HCT116 (cell line): ENCODE data around the gene PAPOLB.

Experiments used
- CEBPB ChIP-seq: IDR thresholded peaks from 2 replicates; pipeline ENCODE4 v1.6.1; 2012; ENCODE audit warnings: low read depth
- EZH2 ChIP-seq: fragments of 200-600 bp; sonication (generic); IDR thresholded peaks from 2 replicates; pipeline ENCODE4 v1.6.1; 2017; ENCODE audit warnings: antibody characterized with exemption, mixed run types
- EZH2phosphoT487 ChIP-seq: fragments of 200-600 bp; IDR thresholded peaks from 2 replicates; pipeline ENCODE4 v1.6.1; 2018; ENCODE audit warnings: antibody characterized with exemption, borderline replicate concordance
- JUND ChIP-seq: IDR thresholded peaks from 2 replicates; pipeline ENCODE4 v1.6.1; 2012
- POLR2AphosphoS5 ChIP-seq: IDR thresholded peaks from 2 replicates; pipeline ENCODE4 v1.6.1; 2011; ENCODE audit warnings: mild to moderate bottlenecking, low read depth, low read length, moderate library complexity
- SIN3A ChIP-seq: IDR thresholded peaks from 2 replicates; pipeline ENCODE4 v1.6.1; 2012; ENCODE audit warnings: low read depth
- SP1 ChIP-seq: IDR thresholded peaks from 2 replicates; pipeline ENCODE4 v1.6.1; 2012; ENCODE audit warnings: low read depth
- SRF ChIP-seq: IDR thresholded peaks from 2 replicates; pipeline ENCODE4 v1.6.1; 2012; ENCODE audit warnings: low read depth
- YY1 ChIP-seq: IDR thresholded peaks from 2 replicates; pipeline ENCODE4 v1.6.1; 2011; ENCODE audit warnings: low read length, low read depth, moderate library complexity, mild to moderate bottlenecking; ENCODE audit not compliant: insufficient replicate concordance; ENCODE audit errors: extremely low read depth
- ZFX ChIP-seq: fragments of 450-650 bp; IDR thresholded peaks from 2 replicates; pipeline ENCODE4 v1.6.1; 2017
- TF ChIP-seq, protein P1 (sequence below), 3 experiments: fragments of 200-600 bp in 1 of 3; sonication (generic) in 1 of 3; IDR thresholded peaks in 2 of 3; conservative IDR thresholded peaks in 1 of 3; 2 replicates each; pipeline ENCODE4 v1.5.1; 2012 to 2017; ENCODE audit warnings: low read depth in 2 of 3, low read length in 2 of 3, antibody characterized with exemption in 1 of 3, borderline replicate concordance in 1 of 3, control low read depth in 1 of 3, mild to moderate bottlenecking in 1 of 3, mixed read lengths in 1 of 3, mixed run types in 1 of 3, moderate library complexity in 1 of 3; ENCODE audit not compliant: insufficient read depth in 1 of 3
- TF ChIP-seq, protein P2 (sequence below): IDR thresholded peaks from 2 replicates; pipeline ENCODE4 v1.6.1; 2012; ENCODE audit warnings: low read depth
- TF ChIP-seq, protein P3 (sequence below): IDR thresholded peaks from 2 replicates; pipeline ENCODE4 v1.6.1; 2012

DNA sequence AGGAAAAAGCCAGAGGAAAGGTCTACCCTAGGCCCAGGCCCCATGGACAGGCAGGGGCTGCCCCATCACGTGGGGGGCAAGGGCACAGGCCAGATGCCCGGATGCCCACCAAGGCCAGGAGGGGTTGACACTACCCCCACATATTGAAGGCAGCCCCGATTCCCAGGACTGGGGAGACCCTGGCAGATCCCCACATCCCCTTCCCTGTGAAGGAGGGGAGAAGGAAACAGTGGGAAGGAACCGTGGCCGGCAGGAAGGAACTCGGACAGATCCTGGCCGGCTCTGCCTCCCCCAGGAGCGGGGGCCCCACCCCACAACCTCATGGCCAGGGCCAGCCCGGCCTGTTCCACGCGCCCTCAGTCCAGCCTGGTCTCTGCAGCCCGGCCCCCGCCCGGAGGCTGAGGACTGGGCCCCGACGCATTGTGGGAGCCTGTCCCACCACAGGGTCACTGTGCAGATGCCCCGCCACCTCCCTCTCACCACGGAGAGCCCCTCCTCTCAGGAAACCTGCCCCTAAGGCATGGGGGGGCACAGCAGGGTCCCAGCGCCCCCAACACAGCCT, 41.3 kb downstream of the PAPOLB start:
- TF ChIP-seq, protein P1, sequence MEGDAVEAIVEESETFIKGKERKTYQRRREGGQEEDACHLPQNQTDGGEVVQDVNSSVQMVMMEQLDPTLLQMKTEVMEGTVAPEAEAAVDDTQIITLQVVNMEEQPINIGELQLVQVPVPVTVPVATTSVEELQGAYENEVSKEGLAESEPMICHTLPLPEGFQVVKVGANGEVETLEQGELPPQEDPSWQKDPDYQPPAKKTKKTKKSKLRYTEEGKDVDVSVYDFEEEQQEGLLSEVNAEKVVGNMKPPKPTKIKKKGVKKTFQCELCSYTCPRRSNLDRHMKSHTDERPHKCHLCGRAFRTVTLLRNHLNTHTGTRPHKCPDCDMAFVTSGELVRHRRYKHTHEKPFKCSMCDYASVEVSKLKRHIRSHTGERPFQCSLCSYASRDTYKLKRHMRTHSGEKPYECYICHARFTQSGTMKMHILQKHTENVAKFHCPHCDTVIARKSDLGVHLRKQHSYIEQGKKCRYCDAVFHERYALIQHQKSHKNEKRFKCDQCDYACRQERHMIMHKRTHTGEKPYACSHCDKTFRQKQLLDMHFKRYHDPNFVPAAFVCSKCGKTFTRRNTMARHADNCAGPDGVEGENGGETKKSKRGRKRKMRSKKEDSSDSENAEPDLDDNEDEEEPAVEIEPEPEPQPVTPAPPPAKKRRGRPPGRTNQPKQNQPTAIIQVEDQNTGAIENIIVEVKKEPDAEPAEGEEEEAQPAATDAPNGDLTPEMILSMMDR (IDR thresholded peaks at IDR 0.05 in 2 of 3, conservative IDR thresholded peaks at IDR 0.05 in 1 of 3; ENCODE audit: borderline replicate concordance in 1 of 3, insufficient read depth in 1 of 3, low read depth in 2 of 3, low read length in 2 of 3), result no peak
- TF ChIP-seq CEBPB (no peak), SRF (no peak), JUND (no peak), SIN3A (no peak), EZH2 (no peak), ZFX (no peak), SP1 (no peak), EZH2phosphoT487 (no peak), POLR2AphosphoS5 (no peak), YY1 (no peak)
- TF ChIP-seq, protein P2, sequence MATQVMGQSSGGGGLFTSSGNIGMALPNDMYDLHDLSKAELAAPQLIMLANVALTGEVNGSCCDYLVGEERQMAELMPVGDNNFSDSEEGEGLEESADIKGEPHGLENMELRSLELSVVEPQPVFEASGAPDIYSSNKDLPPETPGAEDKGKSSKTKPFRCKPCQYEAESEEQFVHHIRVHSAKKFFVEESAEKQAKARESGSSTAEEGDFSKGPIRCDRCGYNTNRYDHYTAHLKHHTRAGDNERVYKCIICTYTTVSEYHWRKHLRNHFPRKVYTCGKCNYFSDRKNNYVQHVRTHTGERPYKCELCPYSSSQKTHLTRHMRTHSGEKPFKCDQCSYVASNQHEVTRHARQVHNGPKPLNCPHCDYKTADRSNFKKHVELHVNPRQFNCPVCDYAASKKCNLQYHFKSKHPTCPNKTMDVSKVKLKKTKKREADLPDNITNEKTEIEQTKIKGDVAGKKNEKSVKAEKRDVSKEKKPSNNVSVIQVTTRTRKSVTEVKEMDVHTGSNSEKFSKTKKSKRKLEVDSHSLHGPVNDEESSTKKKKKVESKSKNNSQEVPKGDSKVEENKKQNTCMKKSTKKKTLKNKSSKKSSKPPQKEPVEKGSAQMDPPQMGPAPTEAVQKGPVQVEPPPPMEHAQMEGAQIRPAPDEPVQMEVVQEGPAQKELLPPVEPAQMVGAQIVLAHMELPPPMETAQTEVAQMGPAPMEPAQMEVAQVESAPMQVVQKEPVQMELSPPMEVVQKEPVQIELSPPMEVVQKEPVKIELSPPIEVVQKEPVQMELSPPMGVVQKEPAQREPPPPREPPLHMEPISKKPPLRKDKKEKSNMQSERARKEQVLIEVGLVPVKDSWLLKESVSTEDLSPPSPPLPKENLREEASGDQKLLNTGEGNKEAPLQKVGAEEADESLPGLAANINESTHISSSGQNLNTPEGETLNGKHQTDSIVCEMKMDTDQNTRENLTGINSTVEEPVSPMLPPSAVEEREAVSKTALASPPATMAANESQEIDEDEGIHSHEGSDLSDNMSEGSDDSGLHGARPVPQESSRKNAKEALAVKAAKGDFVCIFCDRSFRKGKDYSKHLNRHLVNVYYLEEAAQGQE, result no peak
- TF ChIP-seq, protein P3, sequence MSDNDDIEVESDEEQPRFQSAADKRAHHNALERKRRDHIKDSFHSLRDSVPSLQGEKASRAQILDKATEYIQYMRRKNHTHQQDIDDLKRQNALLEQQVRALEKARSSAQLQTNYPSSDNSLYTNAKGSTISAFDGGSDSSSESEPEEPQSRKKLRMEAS, result no peak
